Measurements from ENCODE around the gene INO80E.

INO80E gene

DNA sequence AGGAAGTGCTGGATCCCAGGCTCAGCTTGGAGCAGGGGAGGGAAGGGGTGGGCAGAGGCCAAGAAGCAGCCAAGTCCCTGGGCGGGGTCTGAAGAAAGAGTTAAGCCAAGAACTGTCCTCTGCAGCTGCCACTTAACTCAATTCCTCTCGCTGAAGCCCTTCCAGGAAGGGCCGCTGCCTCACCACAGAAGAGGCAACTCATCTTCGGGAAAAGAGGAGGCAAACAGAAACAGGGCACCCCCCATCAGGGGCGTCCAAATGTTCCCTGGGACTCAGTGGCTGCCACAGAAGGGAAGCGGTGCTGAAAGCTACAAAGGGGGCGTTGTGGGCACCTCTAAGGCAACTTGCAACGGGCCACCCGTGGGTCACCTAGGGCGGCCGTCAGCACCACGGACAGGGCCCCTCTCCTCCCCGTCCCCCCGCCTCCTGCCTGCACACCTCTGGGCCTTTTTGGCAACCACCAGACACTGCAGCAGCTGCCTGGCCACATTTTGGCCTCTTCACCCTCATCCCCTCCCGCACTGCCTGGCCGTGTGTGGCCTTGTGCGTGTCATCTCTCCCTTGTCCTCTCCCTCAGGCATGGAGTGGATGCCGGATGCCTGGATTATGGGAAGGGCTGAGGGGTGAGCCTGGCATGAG lies 32.5 kb downstream of the INO80E start:
- no peaks in the 10 kb centered on the region for H3K36me3 ChIP-seq (replicated peaks; ENCODE audit: low read depth, low read length)
- no peak overlapping the region for H3K27ac ChIP-seq (ENCODE audit: low read length)
- no peak overlapping the region for H3K9ac ChIP-seq (ENCODE audit: low read length)
- no peaks in the 10 kb centered on the region for H3K9me3 ChIP-seq (ENCODE audit: insufficient read depth, low read length)
- peaks cover 4% of the 10 kb centered on the region; the same call in 1 of the 2 replicates for H3K4me1 ChIP-seq (ENCODE audit: low read length)
- no peaks in the 10 kb centered on the region for H3K79me2 ChIP-seq (ENCODE audit: low read length)
- no peak overlapping the region for H3K4me2 ChIP-seq (ENCODE audit: low read length)
- no peak for TF ChIP-seq EZH2phosphoT487 (IDR thresholded peaks at IDR 0.05; ENCODE audit: low read depth)
- TF ChIP-seq, protein P1, sequence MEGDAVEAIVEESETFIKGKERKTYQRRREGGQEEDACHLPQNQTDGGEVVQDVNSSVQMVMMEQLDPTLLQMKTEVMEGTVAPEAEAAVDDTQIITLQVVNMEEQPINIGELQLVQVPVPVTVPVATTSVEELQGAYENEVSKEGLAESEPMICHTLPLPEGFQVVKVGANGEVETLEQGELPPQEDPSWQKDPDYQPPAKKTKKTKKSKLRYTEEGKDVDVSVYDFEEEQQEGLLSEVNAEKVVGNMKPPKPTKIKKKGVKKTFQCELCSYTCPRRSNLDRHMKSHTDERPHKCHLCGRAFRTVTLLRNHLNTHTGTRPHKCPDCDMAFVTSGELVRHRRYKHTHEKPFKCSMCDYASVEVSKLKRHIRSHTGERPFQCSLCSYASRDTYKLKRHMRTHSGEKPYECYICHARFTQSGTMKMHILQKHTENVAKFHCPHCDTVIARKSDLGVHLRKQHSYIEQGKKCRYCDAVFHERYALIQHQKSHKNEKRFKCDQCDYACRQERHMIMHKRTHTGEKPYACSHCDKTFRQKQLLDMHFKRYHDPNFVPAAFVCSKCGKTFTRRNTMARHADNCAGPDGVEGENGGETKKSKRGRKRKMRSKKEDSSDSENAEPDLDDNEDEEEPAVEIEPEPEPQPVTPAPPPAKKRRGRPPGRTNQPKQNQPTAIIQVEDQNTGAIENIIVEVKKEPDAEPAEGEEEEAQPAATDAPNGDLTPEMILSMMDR (IDR thresholded peaks at IDR 0.05; ENCODE audit: low read depth, low read length) = no peak
- H2AFZ ChIP-seq (ENCODE audit: low read depth, low read length) = no peak overlapping the region
- H4K20me1 ChIP-seq (ENCODE audit: insufficient read depth, low read length) = no peaks in the 10 kb centered on the region
- H3K4me3 ChIP-seq (ENCODE audit: low read length) = no peak overlapping the region
- peaks cover 19% of the 10 kb centered on the region; the same call in 1 of the 2 replicates for H3K27me3 ChIP-seq (ENCODE audit: low read depth, low read length)

DNA sequence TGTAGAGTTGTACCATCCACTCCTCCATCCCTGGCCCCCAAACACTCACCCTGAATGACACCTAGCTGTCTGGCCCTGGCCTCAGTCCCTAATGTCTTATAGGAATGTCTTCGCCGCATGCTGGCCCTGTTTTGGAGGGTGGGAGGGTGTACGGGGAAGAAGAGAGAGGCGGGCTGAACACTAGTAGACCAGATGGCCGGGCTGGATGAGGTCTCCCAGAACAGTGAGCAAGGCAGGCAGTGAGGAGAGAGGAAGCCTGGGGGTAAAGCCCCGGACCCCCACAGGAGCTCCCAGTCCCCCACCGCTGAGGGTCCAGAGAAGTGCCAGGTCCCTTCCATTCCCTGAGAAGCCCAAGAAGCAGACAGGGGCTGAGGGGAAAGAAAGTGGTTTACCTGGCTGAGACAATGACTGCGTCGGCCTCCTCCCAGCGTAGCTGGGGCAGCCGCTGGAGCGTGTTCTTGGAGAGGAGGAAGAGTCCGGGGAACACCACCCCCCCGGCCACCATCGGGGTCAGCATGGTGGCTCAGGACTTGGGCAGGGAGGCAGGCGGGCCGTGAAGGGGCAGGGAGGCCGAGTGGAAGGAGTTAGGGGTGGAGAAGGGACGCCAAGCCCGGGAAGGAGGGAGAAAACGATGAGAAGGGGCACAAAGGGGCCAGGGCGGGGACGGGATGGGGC lies 34.1 kb downstream of the INO80E start:
- Histone ChIP-seq H3K36me3 (replicated peaks; ENCODE audit: low read depth, low read length) (no peaks in the 10 kb centered on the region), H3K27ac (ENCODE audit: low read length) (no peak overlapping the region), H3K79me2 (ENCODE audit: low read length) (no peaks in the 10 kb centered on the region), H3K9ac (ENCODE audit: low read length) (no peak overlapping the region), H3K9me3 (ENCODE audit: insufficient read depth, low read length) (no peaks in the 10 kb centered on the region), H3K4me3 (ENCODE audit: low read length) (no peak overlapping the region), H2AFZ (ENCODE audit: low read depth, low read length) (no peak overlapping the region), H3K27me3 (ENCODE audit: low read depth, low read length) (peaks cover 16% of the 10 kb centered on the region; the same call in 1 of the 2 replicates), H4K20me1 (ENCODE audit: insufficient read depth, low read length) (no peaks in the 10 kb centered on the region), H3K4me1 (ENCODE audit: low read length) (peaks cover 10% of the 10 kb centered on the region), H3K4me2 (ENCODE audit: low read length) (no peak overlapping the region)
- TF ChIP-seq, protein P1 (IDR thresholded peaks at IDR 0.05; ENCODE audit: low read depth, low read length) = no peak
- TF ChIP-seq EZH2phosphoT487 (IDR thresholded peaks at IDR 0.05; ENCODE audit: low read depth) = no peak

DNA sequence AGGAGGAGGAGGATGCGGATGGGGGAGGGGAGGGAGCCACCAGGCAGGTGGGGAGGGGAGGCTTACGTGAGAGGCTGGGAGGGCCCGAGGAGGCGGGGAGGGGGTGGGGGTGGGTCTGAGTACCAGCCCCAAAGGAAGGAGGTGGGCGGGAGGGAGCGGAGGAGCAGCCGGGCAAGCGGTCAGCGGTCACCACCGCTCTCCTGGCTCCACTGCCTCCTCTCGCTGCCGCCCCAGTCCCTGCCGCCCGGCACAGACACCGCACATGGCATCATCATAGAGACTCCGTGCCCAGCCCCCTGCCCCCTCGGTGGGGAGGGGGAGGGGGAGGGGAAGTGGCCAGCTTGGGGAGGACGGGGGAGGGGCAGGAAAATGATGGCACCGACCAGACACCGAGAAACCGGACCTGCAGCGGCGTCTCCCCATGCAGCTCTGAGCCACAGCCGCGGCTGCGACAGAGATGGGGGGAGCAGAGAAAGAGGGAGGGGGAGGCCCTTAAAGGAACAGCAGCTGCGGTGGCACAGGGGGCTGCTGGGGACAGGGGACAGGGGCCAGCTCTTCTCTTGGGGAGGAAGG lies 34.9 kb downstream of the INO80E start, which contains the start of gene TLCD3B:
TSS of gene TLCD3B (minus strand) at position 431 of the 573 bp plus-strand sequence. CDS start 744 bp downstream, outside the sequence.
- H3K4me1 ChIP-seq (ENCODE audit: low read length) = peaks cover 9% of the 10 kb centered on the region
- H2AFZ ChIP-seq (ENCODE audit: low read depth, low read length) = no peak within 1 kb of the TSS
- no peaks in the 10 kb centered on the region for H4K20me1 ChIP-seq (ENCODE audit: insufficient read depth, low read length)
- peak within 1 kb of the TSS; percentile 61 for H3K4me3 ChIP-seq (ENCODE audit: low read length)
- TF ChIP-seq, protein P1 (IDR thresholded peaks at IDR 0.05; ENCODE audit: low read depth, low read length) = no peak
- no peak for TF ChIP-seq EZH2phosphoT487 (IDR thresholded peaks at IDR 0.05; ENCODE audit: low read depth)
- no peaks in the 10 kb centered on the region for H3K79me2 ChIP-seq (ENCODE audit: low read length)
- H3K9me3 ChIP-seq (ENCODE audit: insufficient read depth, low read length) = no peaks in the 10 kb centered on the region
- no peak within 1 kb of the TSS for H3K9ac ChIP-seq (ENCODE audit: low read length)
- peaks cover 10% of the 10 kb centered on the region; the same call in 1 of the 2 replicates for H3K27me3 ChIP-seq (ENCODE audit: low read depth, low read length)
- peak within 1 kb of the TSS; percentile 61 for H3K4me2 ChIP-seq (ENCODE audit: low read length)
- H3K27ac ChIP-seq (ENCODE audit: low read length) = no peak within 1 kb of the TSS
- H3K36me3 ChIP-seq (replicated peaks; ENCODE audit: low read depth, low read length) = no peaks in the 10 kb centered on the region

DNA sequence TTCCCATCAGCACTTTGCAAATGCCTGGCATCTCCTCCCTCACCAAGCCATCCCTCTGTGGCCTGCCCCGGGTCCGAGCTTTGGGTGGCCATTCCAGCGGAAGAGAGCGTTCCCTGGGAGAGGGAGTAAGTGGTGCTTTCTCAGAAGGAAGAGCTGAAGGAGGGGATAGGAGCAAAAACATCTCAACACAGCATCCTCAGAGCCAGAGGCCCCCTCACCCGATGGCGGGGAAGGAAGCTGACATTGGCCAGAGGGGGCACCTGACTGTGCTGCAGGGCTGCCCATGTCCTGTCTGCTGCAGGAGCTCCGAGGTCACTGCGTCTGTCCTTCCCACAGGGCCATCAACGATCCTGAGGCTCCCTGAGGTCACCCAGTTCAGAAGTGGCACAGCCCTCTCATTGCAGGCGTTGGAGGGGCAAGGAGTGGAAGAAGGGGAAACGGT lies 35.5 kb downstream of the INO80E start:
- Histone ChIP-seq H3K27me3 (ENCODE audit: low read depth, low read length) (peaks cover 9% of the 10 kb centered on the region; the same call in 1 of the 2 replicates), H3K9ac (ENCODE audit: low read length) (no peak overlapping the region), H3K36me3 (replicated peaks; ENCODE audit: low read depth, low read length) (no peaks in the 10 kb centered on the region), H3K9me3 (ENCODE audit: insufficient read depth, low read length) (no peaks in the 10 kb centered on the region), H3K79me2 (ENCODE audit: low read length) (no peaks in the 10 kb centered on the region), H3K4me3 (ENCODE audit: low read length) (peak overlapping the region; percentile 61), H4K20me1 (ENCODE audit: insufficient read depth, low read length) (no peaks in the 10 kb centered on the region), H3K4me2 (ENCODE audit: low read length) (peak overlapping the region; percentile 61), H3K27ac (ENCODE audit: low read length) (no peak overlapping the region), H2AFZ (ENCODE audit: low read depth, low read length) (no peak overlapping the region), H3K4me1 (ENCODE audit: low read length) (peaks cover 9% of the 10 kb centered on the region)
- TF ChIP-seq EZH2phosphoT487 (IDR thresholded peaks at IDR 0.05; ENCODE audit: low read depth) = no peak
- TF ChIP-seq, protein P1 (IDR thresholded peaks at IDR 0.05; ENCODE audit: low read depth, low read length) = no peak

Data from OCI-LY3 (cell line).